ENCODE measurements around the gene PTPRM. TPM values are rescaled to one million over a fixed set of nuclear protein-coding genes. Genes with fewer than 3 reads are reported as not detected.
"Not testable (repeated sequence)": the region's sequence is repeated elsewhere in the genome, so short reads cannot be mapped to it uniquely, and the experiment has no call there.

Gene PTPRM
- total and polyA plus RNA-seq, 9 donors: 61.7 to 91.5 (median 66.4) TPM

DNA sequence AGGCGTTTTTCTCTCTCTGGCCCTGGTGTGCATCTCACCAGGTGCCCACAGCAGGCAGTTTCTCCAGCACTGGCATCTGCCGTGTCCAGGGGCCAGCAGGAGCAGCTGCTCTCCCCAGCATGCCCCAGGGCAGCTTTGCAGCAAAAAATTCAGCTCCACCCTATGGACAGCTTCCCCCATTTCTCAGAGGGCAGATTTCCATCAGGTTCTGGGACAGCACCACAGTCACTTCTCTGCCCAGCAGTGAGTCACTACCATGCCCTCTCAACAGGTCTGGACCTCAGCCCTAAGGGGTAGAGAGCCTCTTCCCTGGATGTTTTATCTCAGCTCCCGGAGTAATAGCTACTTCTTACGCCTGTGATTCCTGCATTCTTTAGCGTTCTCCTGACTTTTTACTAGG lies 871.9 kb downstream of the PTPRM start:
- Histone ChIP-seq H3K9me3 (replicated peaks; ENCODE audit: control insufficient read depth, low read depth, low read length) (peaks cover 3% of the 10 kb centered on the region), H3K27ac (ENCODE audit: low read length) (no peak overlapping the region), H3K4me1 (ENCODE audit: control insufficient read depth, insufficient read depth, low read length) (no peaks in the 10 kb centered on the region), H3K27me3 (ENCODE audit: control insufficient read depth, insufficient read depth, low read length) (no peaks in the 10 kb centered on the region), H3K36me3 (ENCODE audit: control insufficient read depth, insufficient read depth, low read length) (no peaks in the 10 kb centered on the region), H3K4me3 (ENCODE audit: low read length) (no peak overlapping the region)
- 65% methylated on average over 2 of the region's 5 CpGs for WGBS (ENCODE audit: insufficient coverage)
- DNase-seq: no peak

GRCh38 chr18:8443505-8443904 lies 876.4 kb downstream of the PTPRM start:
- H3K4me3 ChIP-seq (ENCODE audit: low read length): no peak overlapping the region
- no CpG with 5 or more reads among the region's 1 CpG for WGBS (ENCODE audit: insufficient coverage)
- no peaks in the 10 kb centered on the region for H3K4me1 ChIP-seq (ENCODE audit: control insufficient read depth, insufficient read depth, low read length)
- no peaks in the 10 kb centered on the region for H3K36me3 ChIP-seq (ENCODE audit: control insufficient read depth, insufficient read depth, low read length)
- H3K27me3 ChIP-seq (ENCODE audit: control insufficient read depth, insufficient read depth, low read length): no peaks in the 10 kb centered on the region
- DNase-seq: no peak
- H3K9me3 ChIP-seq (replicated peaks; ENCODE audit: control insufficient read depth, low read depth, low read length): peaks cover 3% of the 10 kb centered on the region
- no peak overlapping the region for H3K27ac ChIP-seq (ENCODE audit: low read length)

DNA sequence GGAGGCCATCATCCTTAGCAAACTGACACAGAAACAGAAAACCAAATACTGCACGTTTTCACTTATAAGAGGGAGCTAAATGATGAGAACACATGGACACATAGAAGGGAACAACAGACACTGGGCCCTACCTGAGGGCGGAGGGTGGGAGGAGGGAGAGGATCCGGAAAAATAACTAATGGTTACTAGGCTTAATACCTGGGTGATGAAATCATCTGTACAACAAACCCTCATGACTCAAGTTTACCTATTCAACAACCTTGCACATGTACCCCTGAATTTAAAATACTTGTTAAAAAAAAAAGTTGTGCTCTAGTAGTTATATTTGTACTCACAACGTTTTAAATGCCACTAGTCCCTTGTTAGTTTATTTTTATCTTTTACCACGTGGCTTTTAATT lies 879.8 kb downstream of the PTPRM start:
- not testable (repeated sequence) for H3K9me3 ChIP-seq (replicated peaks; ENCODE audit: control insufficient read depth, low read depth, low read length); H3K27me3 ChIP-seq (ENCODE audit: control insufficient read depth, insufficient read depth, low read length); DNase-seq; H3K27ac ChIP-seq (ENCODE audit: low read length); H3K36me3 ChIP-seq (ENCODE audit: control insufficient read depth, insufficient read depth, low read length); H3K4me1 ChIP-seq (ENCODE audit: control insufficient read depth, insufficient read depth, low read length); H3K4me3 ChIP-seq (ENCODE audit: low read length)
- WGBS (ENCODE audit: insufficient coverage): no CpG with 5 or more reads among the region's 5 CpGs

- Histone ChIP-seq H3K4me3 (ENCODE audit: low read length) (no peak overlapping the region), H3K27me3 (ENCODE audit: control insufficient read depth, insufficient read depth, low read length) (no peaks in the 10 kb centered on the region), H3K27ac (ENCODE audit: low read length) (no peak overlapping the region), H3K36me3 (ENCODE audit: control insufficient read depth, insufficient read depth, low read length) (no peaks in the 10 kb centered on the region), H3K4me1 (ENCODE audit: control insufficient read depth, insufficient read depth, low read length) (no peaks in the 10 kb centered on the region), H3K9me3 (replicated peaks; ENCODE audit: control insufficient read depth, low read depth, low read length) (no peaks in the 10 kb centered on the region)
- no peak for DNase-seq
- 93% methylated on average over 2 of the region's 7 CpGs for WGBS (ENCODE audit: insufficient coverage)
Observed at GRCh38 chr18:8448130-8448529, 881.0 kb downstream of the PTPRM start.

GRCh38 chr18:8450013-8450412 lies 882.9 kb downstream of the PTPRM start:
- no peaks in the 10 kb centered on the region for H3K27me3 ChIP-seq (ENCODE audit: control insufficient read depth, insufficient read depth, low read length)
- no CpG with 5 or more reads among the region's 5 CpGs for WGBS (ENCODE audit: insufficient coverage)
- no peak overlapping the region for H3K27ac ChIP-seq (ENCODE audit: low read length)
- no peaks in the 10 kb centered on the region for H3K36me3 ChIP-seq (ENCODE audit: control insufficient read depth, insufficient read depth, low read length)
- H3K4me3 ChIP-seq (ENCODE audit: low read length): no peak overlapping the region
- no peaks in the 10 kb centered on the region for H3K4me1 ChIP-seq (ENCODE audit: control insufficient read depth, insufficient read depth, low read length)
- no peaks in the 10 kb centered on the region for H3K9me3 ChIP-seq (replicated peaks; ENCODE audit: control insufficient read depth, low read depth, low read length)
- DNase-seq: peak; percentile 46

- no peaks in the 10 kb centered on the region for H3K4me1 ChIP-seq (ENCODE audit: control insufficient read depth, insufficient read depth, low read length)
- H3K9me3 ChIP-seq (replicated peaks; ENCODE audit: control insufficient read depth, low read depth, low read length): no peaks in the 10 kb centered on the region
- no peak for DNase-seq
- no peak overlapping the region for H3K4me3 ChIP-seq (ENCODE audit: low read length)
- 93% methylated on average over 2 of the region's 13 CpGs for WGBS (ENCODE audit: insufficient coverage)
- H3K27ac ChIP-seq (ENCODE audit: low read length): peak overlapping the region; percentile 29
- no peaks in the 10 kb centered on the region for H3K36me3 ChIP-seq (ENCODE audit: control insufficient read depth, insufficient read depth, low read length)
- H3K27me3 ChIP-seq (ENCODE audit: control insufficient read depth, insufficient read depth, low read length): no peaks in the 10 kb centered on the region
Observed at GRCh38 chr18:8450898-8451665, 884.0 kb downstream of the PTPRM start.

DNA sequence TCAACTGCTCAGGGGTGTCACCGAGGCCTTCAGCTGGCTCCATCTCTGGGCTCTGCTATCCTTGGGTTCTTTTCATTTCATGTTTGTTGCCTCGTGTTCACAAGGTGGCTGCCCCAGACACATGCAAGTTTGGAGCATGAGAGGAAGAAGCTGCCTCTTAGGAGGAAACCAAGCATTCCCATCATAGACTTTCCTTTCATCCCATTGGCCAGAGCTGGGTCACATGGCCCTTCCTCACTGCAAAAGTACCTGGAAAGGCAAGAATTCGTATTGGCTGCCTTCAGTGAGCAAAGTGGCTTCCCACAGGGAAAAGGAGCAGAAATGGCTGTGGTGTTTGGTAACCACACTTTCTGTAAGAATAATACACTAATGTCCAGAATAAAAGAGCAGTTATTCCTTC lies 886.4 kb downstream of the PTPRM start:
- WGBS (ENCODE audit: insufficient coverage): 80% methylated on average over 1 of the region's 3 CpGs
- DNase-seq: no peak
- Histone ChIP-seq H3K27ac (ENCODE audit: low read length) (no peak overlapping the region), H3K9me3 (replicated peaks; ENCODE audit: control insufficient read depth, low read depth, low read length) (no peaks in the 10 kb centered on the region), H3K4me3 (ENCODE audit: low read length) (no peak overlapping the region), H3K4me1 (ENCODE audit: control insufficient read depth, insufficient read depth, low read length) (no peaks in the 10 kb centered on the region), H3K27me3 (ENCODE audit: control insufficient read depth, insufficient read depth, low read length) (no peaks in the 10 kb centered on the region), H3K36me3 (ENCODE audit: control insufficient read depth, insufficient read depth, low read length) (no peaks in the 10 kb centered on the region)

- Histone ChIP-seq H3K27me3 (ENCODE audit: control insufficient read depth, insufficient read depth, low read length) (no peaks in the 10 kb centered on the region), H3K27ac (ENCODE audit: low read length) (no peak overlapping the region), H3K36me3 (ENCODE audit: control insufficient read depth, insufficient read depth, low read length) (no peaks in the 10 kb centered on the region), H3K4me3 (ENCODE audit: low read length) (no peak overlapping the region), H3K9me3 (replicated peaks; ENCODE audit: control insufficient read depth, low read depth, low read length) (no peaks in the 10 kb centered on the region), H3K4me1 (ENCODE audit: control insufficient read depth, insufficient read depth, low read length) (no peaks in the 10 kb centered on the region)
- no peak for DNase-seq
- whole genome bisulfite sequencing (ENCODE audit: insufficient coverage): no CpG with 5 or more reads among the region's 1 CpG
Observed at GRCh38 chr18:8454136-8454535, 887.0 kb downstream of the PTPRM start.

- H3K9me3 ChIP-seq (replicated peaks; ENCODE audit: control insufficient read depth, low read depth, low read length): no peaks in the 10 kb centered on the region
- H3K4me3 ChIP-seq (ENCODE audit: low read length): no peak overlapping the region
- H3K36me3 ChIP-seq (ENCODE audit: control insufficient read depth, insufficient read depth, low read length): no peaks in the 10 kb centered on the region
- no peak overlapping the region for H3K27ac ChIP-seq (ENCODE audit: low read length)
- H3K27me3 ChIP-seq (ENCODE audit: control insufficient read depth, insufficient read depth, low read length): no peaks in the 10 kb centered on the region
- WGBS (ENCODE audit: insufficient coverage): 85% methylated on average over 7 of the region's 8 CpGs
- DNase-seq: no peak
- no peaks in the 10 kb centered on the region for H3K4me1 ChIP-seq (ENCODE audit: control insufficient read depth, insufficient read depth, low read length)
Observed at GRCh38 chr18:8455661-8456614, 888.8 kb downstream of the PTPRM start.

All from muscle of leg (tissue), 11 donors.